ENCODE results near the gene ZNF628.
A peak's percentile ranks its signal among the peaks of the same experiment; 100 is the strongest.

ZNF628 gene

GRCh38 chr19:55483706-55484592, 7.5 kb downstream of the ZNF628 start:
- Histone ChIP-seq H3K79me2 (ENCODE audit: insufficient read depth, low read depth) (peaks cover 6% of the 10 kb centered on the region; the same call in 1 of the 2 replicates), H3K4me3 (IDR thresholded peaks at IDR 0.05; ENCODE audit: insufficient read depth, low read depth, low read length) (no peak overlapping the region), H3K4me1 (ENCODE audit: low read depth, poor library complexity, severe bottlenecking) (peaks cover 9% of the 10 kb centered on the region), H3K36me3 (ENCODE audit: insufficient read depth) (no peaks in the 10 kb centered on the region), H3K27me3 (ENCODE audit: insufficient read depth, low read depth) (peaks cover 16% of the 10 kb centered on the region; the same call in 1 of the 2 replicates), H3K4me2 (no peak overlapping the region; the same call in 1 of the 2 replicates), H2AFZ (ENCODE audit: low read depth) (no peak overlapping the region), H4K20me1 (ENCODE audit: insufficient read depth) (no peaks in the 10 kb centered on the region), H3K27ac (no peak overlapping the region), H3K9ac (no peak overlapping the region)
- TF ChIP-seq, protein P1, sequence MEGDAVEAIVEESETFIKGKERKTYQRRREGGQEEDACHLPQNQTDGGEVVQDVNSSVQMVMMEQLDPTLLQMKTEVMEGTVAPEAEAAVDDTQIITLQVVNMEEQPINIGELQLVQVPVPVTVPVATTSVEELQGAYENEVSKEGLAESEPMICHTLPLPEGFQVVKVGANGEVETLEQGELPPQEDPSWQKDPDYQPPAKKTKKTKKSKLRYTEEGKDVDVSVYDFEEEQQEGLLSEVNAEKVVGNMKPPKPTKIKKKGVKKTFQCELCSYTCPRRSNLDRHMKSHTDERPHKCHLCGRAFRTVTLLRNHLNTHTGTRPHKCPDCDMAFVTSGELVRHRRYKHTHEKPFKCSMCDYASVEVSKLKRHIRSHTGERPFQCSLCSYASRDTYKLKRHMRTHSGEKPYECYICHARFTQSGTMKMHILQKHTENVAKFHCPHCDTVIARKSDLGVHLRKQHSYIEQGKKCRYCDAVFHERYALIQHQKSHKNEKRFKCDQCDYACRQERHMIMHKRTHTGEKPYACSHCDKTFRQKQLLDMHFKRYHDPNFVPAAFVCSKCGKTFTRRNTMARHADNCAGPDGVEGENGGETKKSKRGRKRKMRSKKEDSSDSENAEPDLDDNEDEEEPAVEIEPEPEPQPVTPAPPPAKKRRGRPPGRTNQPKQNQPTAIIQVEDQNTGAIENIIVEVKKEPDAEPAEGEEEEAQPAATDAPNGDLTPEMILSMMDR (conservative IDR thresholded peaks at IDR 0.05; ENCODE audit: low read depth, low read length), result no peak

DNA sequence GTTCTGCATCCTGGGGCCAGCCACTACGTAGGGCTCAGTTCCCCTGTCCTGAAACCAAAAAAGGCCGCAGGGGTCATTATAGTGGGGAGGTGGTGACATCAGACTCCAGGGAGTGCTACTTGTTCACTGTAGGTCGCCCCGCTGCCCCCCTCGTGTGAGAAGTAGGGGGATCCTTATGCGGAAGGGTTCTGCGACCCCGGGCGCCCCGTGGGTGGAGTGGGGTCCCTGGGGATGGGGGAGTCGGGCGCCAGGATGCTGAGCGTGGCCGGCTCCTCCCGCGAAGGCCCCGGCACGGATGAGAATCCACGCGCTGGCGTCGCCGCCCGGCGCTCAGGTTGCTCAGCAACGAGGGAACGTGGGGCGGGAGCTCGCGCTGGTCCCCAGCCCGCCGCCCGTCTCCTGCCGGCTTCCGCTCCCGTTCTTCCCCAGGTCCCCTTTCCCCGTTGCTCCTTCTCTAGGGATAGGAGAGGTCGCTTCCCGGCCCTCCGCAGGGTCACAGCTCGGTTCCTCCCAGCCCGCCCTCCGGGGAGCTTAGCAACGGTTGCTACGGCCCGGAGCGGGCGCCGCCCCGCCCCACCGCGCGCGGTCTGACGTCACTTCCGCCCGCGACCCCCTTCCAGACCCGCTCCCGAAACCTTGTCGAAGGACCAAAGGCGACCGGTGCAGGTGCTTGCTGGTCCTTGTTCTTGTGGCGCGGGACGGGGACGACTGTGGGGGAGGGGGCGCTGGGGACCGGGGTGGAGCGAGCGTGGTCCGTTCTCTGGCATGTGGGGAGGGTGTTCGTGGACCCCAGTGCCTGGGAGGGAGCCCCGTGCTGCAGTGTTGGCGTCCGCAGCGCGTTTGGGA, 8.4 kb downstream of the ZNF628 start, which contains the start of gene NAT14:
Gene NAT14, plus strand, starts transcription at position 596 of the 846 bp plus-strand sequence. CDS start 521 bp downstream, outside the sequence.
- Histone ChIP-seq H3K4me3 (IDR thresholded peaks at IDR 0.05; ENCODE audit: insufficient read depth, low read depth, low read length) (no peak within 1 kb of the TSS), H3K4me2 (peak within 1 kb of the TSS; percentile 15; the same call in 1 of the 2 replicates), H3K9ac (no peak within 1 kb of the TSS; the same call in 1 of the 2 replicates), H3K36me3 (ENCODE audit: insufficient read depth) (no peaks in the 10 kb centered on the region), H2AFZ (ENCODE audit: low read depth) (no peak within 1 kb of the TSS), H4K20me1 (ENCODE audit: insufficient read depth) (no peaks in the 10 kb centered on the region), H3K79me2 (ENCODE audit: insufficient read depth, low read depth) (no peaks in the 10 kb centered on the region), H3K4me1 (ENCODE audit: low read depth, poor library complexity, severe bottlenecking) (peaks cover 2% of the 10 kb centered on the region), H3K27ac (no peak within 1 kb of the TSS), H3K27me3 (ENCODE audit: insufficient read depth, low read depth) (peaks cover 24% of the 10 kb centered on the region; the same call in 1 of the 2 replicates)
- TF ChIP-seq, protein P1 (conservative IDR thresholded peaks at IDR 0.05; ENCODE audit: low read depth, low read length), result no peak

DNA sequence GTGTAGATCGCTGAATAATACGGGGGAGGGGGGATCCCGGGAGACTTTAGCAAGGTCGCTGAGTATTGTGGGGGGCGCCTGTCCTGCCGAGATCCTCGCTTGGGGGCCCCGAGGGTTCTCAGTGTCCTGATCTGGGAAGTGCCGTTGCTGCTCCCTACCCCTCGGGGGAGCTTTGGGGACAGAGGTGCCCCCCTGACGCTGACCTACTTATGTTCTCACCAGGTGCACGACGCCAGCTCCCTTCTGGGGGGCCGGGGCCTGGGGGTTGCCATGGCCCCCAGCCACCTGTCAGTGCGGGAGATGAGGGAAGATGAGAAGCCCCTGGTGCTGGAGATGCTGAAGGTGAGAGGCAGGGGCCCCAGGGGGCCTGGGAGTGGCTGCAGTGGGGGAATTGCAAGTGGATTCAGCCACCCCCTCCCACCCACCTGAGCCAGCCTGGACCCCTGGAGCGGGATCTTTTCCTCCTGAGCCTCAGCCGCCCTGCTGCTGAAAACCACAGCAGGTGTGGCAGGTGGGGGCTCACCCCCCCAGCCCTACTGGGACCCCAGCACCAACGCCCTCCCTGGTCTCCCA, 9.1 kb downstream of the ZNF628 start:
- H3K9ac ChIP-seq, result no peak overlapping the region

More for the DNA sequence above, 9.1 kb downstream of the ZNF628 start:
- H3K4me1 ChIP-seq (ENCODE audit: low read depth, poor library complexity, severe bottlenecking), result no peaks in the 10 kb centered on the region
- H3K27ac ChIP-seq, result no peak overlapping the region
- TF ChIP-seq, protein P1 (conservative IDR thresholded peaks at IDR 0.05; ENCODE audit: low read depth, low read length), result no peak
- no peaks in the 10 kb centered on the region for H3K36me3 ChIP-seq (ENCODE audit: insufficient read depth)
- H2AFZ ChIP-seq (ENCODE audit: low read depth), result no peak overlapping the region
- no peak overlapping the region for H3K4me3 ChIP-seq (IDR thresholded peaks at IDR 0.05; ENCODE audit: insufficient read depth, low read depth, low read length)
- no peaks in the 10 kb centered on the region for H4K20me1 ChIP-seq (ENCODE audit: insufficient read depth)
- H3K79me2 ChIP-seq (ENCODE audit: insufficient read depth, low read depth), result no peaks in the 10 kb centered on the region
- peaks cover 31% of the 10 kb centered on the region; the same call in 1 of the 2 replicates for H3K27me3 ChIP-seq (ENCODE audit: insufficient read depth, low read depth)
- peak overlapping the region; percentile 15; the same call in 1 of the 2 replicates for H3K4me2 ChIP-seq
